ENCODE measurements around the gene ACBD3.

DNA sequence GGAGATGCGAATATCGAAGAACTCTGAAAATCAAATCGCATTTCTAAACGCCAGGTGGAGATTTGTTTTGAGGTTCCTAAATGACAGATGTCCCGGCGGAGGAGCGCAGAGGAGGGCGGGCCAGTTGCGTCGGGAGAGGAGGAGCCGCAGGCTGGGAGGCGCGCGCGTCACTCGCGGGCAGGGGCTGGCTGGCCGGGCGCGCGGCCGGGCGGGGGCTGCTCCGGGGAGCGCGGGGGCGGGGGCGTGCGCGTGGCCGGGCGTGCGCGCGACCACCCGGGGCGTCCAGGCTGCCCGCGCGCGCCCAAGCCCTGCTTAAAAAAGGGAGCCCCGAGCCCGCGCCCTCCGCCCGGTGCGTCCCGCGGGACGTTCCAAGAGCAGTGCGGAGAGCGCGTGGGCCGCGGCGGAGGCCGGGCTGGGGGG, 76.7 kb downstream of the ACBD3 start:
- TF ChIP-seq, protein P1, sequence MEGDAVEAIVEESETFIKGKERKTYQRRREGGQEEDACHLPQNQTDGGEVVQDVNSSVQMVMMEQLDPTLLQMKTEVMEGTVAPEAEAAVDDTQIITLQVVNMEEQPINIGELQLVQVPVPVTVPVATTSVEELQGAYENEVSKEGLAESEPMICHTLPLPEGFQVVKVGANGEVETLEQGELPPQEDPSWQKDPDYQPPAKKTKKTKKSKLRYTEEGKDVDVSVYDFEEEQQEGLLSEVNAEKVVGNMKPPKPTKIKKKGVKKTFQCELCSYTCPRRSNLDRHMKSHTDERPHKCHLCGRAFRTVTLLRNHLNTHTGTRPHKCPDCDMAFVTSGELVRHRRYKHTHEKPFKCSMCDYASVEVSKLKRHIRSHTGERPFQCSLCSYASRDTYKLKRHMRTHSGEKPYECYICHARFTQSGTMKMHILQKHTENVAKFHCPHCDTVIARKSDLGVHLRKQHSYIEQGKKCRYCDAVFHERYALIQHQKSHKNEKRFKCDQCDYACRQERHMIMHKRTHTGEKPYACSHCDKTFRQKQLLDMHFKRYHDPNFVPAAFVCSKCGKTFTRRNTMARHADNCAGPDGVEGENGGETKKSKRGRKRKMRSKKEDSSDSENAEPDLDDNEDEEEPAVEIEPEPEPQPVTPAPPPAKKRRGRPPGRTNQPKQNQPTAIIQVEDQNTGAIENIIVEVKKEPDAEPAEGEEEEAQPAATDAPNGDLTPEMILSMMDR (IDR thresholded peaks at IDR 0.05): peak in 4 of 6 experiments; percentile 12 to 49 (median 31)
- TF ChIP-seq POLR2A (IDR thresholded peaks at IDR 0.05): peak in 1 of 4 donors; percentile 65

Measured in esophagus squamous epithelium (tissue), 4 donors.